RPMI7951 (cell line): ENCODE results near the gene KIAA0513. TPM values are rescaled to one million over a fixed set of nuclear protein-coding genes. Genes with fewer than 3 reads are reported as not detected.
"Not testable (repeated sequence)": the region's sequence is repeated elsewhere in the genome, so short reads cannot be mapped to it uniquely, and the experiment has no call there.

Experiments used
- DNase-seq: peaks from one replicate; pipeline ENCODE4 v3.0.0-alpha.2; 2012; ENCODE audit warnings: low read depth
- total RNA-seq: library from RNA; depleted of rRNA; stranded (reverse); fragments of >200 nt; shearing (Covaris generic); gene quantifications from 2 replicates; pipeline ENCODE4 v1.2.3, GENCODE V29; 2014

The KIAA0513 gene
- total RNA-seq, 1 experiment from 2014 or later, result 2.6 TPM

DNA sequence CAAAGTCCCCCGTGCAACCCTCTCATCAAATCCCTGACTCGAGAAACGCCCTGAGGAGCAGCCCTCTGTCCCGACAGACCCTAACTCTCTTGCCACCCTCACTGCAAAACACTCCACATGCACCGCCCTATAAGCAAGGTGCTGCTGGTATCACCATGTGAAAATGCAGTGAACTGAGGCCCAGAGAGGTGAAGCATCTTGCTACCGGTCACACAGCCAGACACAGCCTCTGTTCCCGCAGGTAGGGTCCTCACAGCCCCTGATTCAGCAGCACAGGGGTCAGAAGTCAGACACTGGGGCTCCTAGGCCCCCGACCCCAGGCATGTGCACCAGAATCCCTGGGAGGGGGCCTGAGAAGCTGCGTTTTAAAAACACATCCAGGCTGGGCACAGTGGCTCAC lies 83.6 kb downstream of the KIAA0513 start:
- DNase-seq, result no peak

DNA sequence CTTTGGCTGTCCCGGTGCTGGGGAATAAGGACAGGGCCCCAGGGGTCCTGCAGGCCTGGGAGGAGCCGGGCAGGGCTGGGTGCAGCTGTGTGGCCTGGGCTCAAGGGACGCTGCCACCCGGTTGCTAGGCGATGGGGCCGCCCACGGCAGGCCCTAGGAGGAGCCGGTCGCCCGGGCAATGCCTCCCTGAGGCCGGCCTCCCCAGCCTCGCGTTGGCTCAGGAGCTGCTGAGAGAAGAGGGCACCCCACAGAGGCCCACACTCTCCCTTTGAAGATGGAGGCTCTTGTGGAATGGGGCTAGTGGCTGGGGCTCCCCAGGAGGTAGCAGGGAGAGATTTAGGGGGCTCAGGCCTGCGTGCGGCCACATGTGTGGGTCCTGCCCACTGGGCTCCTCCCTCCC lies 84.8 kb downstream of the KIAA0513 start, which contains the start of gene CIBAR2:
Gene CIBAR2 (minus strand): TSS at position 109 of the 400 bp plus-strand sequence. CDS start 120 bp downstream, outside the sequence.
- DNase-seq, result no peak

DNA sequence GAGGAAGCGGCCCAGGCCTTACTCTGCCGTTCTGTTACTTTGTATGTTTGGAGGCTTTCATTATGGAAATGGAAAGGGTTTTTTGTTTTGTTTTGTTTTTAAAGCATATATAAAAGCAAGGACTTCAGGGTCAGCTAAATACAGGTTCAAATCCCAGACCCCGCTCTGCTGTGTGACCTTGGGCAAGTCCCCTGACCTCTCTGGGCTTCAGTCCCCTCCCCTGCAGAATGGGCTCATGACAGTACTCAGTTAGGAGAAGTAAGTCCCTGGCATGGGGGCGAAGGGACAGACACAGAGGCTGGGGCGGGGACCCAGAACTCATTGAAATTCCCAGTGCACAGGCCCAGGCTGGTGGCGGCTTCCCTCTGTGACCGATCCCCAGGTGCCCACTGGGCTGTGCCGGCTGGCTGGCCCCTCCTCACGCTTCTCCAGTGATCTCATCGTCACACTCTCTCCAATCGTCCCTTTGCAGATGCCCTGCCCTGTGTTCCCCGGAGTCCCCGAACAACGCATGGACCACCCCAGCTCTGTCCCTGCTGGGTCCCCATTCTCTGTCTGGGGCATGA lies 85.7 kb downstream of the KIAA0513 start:
- DNase-seq, result no peak

DNA sequence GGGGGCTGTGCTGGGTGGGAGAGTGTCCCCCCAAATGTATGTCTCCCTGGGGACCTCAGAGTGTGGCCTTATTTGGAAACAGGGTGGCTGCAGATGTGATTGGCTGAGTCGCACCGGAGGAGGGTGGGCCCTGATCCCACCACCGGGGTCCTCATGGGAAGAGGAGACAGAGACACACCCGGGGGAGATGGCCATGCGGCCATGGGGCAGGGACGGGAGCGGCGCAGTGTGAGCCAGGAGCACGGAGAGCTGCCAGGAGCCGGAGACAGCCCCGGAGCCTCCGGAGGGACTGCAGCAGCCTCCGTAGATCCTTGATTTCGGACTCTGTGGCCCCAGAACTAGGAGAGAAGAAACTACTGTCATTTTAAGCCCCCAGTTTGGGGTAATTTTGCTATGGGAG lies 86.3 kb downstream of the KIAA0513 start:
- no peak for DNase-seq

DNA sequence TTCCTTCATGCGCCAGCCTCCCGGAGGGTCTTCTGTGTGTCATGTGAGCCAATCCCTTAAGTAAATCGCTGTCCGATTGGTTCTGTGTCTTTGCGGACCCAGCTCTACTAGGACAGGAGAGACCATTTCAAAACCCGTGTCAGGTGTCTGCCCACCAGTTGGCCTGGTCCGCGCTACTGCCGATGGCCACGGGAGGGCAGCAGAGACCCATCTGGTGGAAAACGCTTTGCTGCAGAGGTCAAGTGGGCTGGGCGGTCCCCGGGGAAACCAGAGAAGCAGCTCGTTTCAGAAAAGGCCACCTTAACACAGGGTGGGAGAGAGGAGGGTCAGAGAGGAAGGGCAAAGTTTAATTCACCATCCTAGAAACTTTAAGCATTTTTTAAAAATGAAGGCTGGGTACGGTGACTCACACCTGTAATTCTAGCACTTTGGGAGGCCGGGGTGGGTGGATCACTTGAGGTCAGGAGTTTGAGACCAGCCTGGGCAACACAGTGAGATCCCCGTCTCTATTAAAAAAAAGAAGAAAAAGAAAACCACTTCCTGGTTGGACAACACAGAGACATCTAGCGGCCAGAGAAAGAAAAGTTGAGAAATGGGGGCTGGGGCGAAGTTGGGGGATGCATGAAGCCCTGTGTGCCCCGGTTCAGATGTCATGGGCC lies 87.4 kb downstream of the KIAA0513 start:
- peak; percentile 68 for DNase-seq

DNA sequence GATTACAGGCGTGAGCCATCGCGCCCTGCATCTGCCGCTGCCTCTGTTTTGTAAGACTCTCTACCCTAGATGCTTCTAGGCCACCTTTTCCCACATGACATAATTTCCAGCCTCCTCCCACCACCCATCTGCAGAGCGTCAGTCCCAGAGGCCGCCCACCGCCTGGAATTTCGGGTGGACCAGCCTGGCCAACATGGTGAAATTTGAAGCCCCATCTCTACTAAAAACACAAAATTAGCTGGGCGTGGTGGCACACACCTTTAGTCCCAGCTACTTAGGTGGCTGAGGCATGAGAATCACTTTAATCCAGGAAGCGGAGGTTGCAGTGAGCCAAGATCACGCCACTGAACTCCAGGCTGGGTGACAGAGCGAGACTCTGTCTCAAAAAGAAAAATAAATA lies 89.8 kb downstream of the KIAA0513 start:
- DNase-seq, result no peak

DNA sequence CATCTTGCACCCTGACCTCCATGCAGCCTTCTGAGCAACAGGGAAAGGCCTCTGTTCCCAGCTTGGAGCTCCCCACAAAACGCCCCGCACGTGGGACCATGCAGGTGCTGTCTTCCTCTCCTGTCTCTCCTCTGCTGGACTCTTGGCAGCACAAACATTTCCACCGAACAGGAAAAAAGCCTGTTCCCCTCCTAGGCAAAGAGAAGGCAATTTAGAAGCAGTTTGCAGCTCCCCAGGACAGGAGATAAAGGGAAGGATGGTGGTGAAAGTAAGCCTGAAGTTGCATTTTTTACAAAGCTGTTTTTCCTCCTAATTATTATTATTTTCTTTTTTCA lies 92.4 kb downstream of the KIAA0513 start:
- no peak for DNase-seq

DNA sequence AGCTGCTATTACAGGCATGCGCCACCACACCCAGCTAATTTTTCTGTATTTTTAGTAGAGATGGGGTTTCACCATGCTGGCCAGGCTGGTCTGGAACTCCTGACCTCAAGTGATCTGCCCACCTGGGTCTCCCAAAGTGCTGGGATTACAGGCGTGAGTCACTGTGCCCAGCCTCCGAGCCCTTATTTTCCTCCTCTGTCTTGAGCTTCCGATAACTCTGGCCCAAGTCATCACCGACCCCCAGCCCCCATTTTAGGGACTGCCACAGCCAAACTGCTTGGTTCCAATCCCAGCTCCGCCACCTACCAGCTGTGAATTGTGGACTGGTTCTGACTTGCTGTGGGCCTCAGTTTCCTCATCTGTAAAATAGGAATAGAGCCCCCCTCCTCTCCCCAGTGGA lies 95.8 kb downstream of the KIAA0513 start:
- not testable (repeated sequence) for DNase-seq

DNA sequence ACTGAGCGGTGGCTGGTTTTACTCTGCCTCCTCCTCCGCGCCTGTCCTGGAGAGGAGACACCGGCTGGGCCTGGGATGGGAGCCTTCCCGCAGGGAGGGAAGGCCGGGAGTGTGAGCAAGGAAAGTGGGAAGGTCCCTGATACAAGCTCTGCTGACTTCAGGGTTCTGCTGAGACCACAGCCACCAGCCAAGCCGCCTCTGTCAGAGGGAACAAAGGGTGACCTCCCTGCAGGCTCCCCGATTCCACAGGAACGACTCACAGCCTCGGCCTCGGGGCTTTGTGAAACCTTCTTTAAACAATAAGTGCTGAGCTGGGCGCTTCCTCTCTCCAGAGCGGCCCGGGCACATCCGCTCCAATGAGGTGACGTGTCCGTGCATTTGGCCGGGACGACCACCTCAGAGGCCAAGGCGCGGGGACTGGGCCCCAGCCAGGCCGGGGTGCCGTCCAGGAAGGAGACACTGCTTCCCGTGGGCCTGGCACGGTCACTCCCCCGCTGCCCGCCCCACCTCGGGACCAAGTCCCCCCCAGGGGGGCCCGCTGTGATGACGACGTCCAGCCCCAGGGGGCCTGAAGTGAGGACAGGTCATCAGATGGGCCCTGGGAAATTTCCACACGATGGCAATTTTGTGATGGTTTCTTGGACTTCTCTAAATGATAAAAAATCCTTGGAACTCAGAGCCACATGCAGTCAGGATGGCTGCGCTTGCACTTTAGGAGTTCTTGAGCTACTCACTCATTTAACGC lies 96.5 kb downstream of the KIAA0513 start:
- DNase-seq, result peak; percentile 65

DNA sequence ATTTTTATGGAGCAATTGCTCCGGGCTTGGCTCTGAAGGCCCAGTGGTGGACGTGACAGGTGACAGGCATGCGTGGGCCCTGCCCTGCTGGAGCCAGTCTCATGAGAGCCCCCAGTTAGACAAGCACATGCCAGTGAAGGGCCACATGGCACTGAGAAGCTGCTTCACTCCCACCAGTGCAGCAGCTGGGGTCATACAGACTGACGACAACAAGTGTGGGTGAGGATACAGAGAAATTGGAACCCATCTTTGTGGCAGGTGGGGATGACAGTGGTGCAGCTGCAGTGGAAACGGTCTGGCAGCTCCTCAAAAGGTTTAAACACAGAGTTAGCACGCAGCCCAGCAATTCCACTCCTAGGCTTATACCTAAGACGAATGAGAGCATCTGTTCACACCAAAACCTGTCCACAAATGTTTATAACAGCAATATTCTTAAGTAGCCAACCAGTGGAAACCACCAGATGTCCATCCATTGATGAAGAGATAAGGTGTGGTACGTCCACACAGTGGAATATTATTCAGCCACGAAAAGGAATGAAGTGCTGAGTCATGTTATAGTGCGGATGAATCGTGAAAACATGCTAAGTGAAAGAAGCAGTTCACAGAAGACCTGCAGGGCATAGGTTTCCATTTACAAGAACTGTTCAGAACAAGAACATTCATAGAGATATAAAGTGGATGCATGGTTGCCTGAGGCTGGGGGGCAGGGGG lies 97.2 kb downstream of the KIAA0513 start:
- DNase-seq, result no peak

DNA sequence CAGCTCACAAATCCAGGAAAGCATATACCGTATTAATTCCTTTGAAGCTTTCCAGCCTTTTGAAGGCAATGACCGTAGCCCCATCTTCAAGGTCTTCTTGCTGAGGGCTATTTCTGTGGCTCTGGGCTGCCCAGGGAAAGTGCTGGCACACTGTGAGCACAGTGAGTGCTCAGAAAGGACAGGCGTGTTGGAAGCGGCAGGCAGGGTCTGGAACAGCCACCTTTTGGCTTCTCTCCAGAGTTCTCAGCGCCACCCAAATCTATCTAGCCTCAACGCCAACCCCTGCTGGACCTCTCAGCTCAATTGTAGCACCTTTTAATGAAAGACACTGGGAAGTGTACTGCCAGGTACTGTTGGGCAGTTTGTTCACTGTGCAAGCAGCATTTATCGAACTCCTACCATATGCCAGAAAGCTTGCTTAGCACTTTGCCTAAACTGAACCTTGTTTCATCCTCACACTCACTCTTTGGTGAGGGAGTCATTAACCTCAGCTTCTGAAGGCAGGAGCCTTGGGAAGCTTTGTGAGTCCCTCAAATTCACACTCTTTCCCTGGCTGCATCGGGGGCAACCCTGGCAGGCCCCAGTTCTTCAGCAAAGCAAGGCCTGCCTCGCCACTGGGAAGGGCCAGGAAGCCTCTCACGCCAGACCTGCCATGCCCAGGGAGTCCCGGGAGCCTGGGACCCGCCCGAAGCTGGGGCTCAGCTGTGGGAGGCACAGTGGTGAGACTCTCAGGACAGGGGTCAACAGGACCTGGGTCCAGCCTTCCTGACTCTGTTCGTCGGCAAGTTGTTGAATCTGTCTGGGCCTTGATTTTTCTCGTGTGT lies 98.2 kb downstream of the KIAA0513 start:
- no peak for DNase-seq

DNA sequence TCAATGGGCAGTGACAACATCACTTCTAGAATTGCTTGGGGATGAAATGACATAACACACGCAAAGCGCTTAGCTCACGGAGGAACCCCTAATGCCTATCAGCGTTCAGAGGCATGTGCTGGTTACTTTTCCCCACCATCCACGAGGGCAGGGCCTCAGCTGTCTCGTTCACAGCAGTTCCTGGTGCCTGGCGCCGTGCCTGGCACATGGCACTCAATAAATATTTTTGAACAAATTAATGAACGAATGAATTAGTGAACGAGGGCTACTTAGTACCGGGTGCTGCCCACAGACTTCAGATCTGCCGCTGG lies 98.8 kb downstream of the KIAA0513 start:
- DNase-seq, result no peak

DNA sequence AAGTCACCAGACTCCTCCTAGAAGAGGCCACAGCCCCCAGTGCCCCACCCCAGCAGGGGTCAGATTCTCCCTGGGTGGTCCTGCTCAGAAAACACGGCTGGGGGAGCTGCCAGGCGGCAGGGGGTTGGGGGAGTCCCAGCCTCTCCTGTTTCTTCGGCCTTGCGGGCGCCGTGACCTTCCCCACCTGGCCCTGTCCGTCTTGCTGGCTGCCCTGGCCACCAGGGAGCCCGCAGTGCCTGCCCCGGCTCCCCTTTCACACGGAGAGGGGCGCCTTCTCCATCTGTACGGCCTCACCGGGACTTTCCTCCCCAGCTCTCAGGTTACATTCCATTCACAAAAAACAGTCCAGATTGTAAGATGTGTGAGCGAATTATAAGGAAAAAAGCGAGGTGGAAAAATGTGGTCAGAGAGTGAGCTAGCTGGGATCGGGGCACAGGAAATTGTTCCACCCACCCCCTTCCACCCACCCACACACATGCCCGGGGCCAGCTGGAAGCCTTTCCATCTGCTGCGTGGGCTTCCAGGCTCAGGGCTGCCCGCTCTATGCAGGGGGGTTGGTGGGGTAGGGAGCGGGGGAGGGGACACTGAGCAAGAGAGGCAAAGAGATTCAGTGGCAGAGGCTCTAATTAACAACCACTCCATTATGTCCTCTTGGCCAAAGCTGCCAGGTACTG lies 99.2 kb downstream of the KIAA0513 start:
- DNase-seq, result peak; percentile 84

DNA sequence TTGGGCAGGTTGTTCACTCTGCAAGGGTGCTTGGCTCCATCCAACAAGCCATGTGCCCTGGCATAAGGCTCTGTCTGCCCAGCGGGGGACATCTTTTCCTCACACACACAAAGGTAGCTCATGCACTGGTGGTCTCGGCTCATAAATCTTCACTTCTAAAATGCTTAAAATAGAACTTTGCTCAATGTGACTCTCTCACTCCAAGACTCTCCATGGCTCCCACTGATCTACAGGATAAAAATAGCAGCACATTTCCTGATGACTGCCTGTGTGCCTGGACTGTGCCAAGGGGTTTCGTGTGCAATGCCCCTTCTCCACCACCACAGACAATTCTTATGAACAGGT lies 99.8 kb downstream of the KIAA0513 start:
- DNase-seq, result no peak

DNA sequence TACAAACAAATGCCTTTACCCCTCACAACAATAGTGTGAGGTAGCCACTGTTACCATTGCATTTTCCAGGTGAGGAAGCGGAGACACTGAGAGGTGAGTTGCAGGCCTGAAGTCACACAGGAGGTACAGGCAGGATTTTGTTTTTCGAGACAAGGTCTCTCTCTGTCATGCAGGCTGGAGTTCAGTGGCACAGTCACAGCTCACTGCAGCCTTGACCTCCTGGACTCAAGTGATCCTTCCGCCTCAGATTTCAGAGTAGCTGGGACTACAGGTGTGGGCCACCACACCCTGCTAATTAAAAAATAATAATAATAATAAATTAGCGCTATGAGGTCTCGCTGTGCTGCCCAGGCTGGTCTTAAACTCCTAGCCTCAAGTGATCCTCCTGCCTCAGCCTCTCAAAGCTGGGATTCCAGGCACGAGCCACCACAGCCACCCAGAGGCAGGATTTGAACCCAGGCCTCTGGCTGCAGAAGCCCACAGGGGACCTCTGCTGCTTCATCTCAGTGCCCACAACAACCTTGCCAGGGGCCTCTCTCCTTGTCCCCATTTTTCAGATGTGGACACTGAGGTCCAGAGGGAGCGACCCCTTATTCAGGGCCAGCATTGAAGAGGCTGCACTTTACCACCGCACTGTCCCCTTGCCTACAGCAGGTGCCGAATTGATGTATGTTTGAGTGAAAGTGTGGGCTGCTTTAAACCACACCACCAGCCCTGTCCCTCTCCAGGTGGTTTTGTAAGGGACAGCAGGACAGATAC lies 100.7 kb downstream of the KIAA0513 start:
- no peak for DNase-seq

DNA sequence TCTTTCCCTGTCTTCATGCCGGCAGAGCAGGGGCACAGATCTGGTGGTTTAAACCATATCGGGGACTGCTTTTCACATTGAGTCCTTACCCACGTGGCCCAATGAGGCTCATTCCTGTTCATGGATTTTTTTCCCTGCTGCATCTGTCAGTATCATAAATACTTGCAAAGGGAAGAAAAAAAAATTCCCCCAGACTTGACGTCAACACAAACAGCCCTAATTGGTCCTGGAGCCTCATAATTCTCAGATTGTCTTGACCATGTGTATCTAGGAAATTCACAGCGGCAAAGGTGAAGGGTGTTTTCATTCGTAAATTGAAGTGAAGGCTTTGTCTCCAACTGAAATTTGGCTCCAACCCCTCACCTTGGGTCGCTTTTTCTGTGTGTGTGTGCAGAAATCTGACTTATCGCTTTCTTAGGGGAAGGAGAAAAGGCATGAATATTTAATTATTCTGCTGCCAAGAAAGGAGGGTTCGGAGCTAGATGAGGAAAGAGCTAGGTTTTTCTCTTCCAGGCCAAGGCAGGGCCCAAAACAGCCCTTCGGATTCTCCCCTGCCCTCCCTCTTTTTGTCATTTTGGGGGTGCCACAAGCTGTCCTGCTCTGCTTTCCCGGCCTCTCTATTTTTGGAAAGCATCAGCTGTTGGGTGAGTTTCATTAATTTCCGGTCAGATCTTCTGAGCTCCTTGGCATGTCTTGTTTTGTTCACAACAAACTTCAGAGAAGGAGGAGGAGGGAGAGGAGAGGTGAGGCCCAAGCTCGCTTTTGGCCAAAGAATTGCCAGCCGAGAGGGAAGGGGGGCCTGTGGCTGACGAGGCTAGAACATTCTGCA lies 102.5 kb downstream of the KIAA0513 start:
- DNase-seq, result no peak

DNA sequence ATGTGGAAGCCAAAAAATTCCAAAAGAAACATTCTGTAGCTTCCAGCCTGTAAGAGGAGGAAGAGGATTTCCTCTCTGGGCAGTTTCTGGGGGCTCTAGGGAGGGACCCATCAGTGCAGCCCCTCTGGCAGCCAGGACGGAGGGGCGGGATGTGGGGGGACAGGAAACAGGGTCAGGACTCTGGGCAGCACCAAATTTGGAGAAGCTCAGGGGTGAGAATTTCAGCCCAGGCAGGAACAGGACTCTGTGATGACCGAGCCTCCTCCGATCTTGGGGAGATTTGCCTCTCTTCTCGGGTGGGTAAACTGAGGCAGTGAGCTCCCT lies 103.1 kb downstream of the KIAA0513 start:
- no peak for DNase-seq

DNA sequence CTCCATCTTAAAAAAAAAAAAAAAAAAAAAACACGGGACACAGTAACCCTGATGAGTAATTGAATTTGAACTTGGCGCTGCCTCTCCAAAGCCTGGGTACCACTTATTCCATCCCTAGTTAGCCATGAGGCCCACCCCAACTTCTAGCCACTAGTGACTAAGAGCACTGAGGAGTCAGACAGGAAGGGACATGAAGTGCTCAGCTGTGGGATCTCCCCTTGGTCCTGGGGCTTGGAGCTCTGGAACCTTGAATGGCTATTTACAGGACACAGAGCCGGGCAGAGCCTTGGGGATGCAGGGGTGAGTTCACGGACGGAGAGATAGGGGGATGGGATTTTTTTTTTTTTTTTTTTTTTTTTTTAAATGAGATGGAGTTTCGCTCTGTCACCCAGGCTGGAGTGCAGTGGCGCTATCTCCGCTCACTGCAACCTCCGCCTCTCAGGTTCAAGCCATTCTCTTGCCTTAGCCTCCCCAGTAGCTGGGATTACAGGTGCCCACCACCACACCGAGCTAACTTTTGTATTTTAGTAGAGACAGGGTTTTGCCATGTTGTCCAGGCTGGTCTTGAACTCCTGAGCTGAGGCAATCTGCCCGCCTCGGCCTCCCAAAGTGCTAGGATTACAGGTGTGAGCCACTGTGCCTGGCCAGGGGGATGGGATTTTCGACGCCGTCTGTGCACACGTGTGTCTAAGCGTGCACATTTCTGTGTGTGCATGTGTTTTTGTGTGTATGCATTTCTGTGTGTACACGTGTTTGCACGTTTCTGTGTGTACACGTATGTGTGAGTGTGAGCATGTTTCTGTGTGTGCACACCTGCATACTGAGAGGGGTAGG lies 105.1 kb downstream of the KIAA0513 start:
- no peak for DNase-seq

DNA sequence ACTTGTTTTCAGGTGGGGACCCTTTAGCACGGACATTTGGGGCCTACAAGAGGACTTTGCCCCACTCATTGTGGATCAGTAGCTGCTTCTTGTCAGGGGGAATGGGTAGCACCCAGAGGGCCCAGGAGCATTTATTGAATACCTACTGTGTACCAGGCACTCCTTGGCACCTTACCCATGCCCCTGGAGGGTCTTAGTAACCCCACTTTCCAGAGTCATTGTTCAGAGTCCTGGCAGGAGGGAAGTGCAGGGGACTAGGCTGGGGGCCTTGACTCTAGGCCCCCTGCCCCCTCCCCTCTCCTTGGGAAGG lies 105.7 kb downstream of the KIAA0513 start:
- DNase-seq, result no peak
